OCI-M1 (cell line): ENCODE results near the gene TCP1.
A peak's percentile ranks its signal among the peaks of the same experiment; 100 is the strongest.
"Not testable (repeated sequence)": the region's sequence is repeated elsewhere in the genome, so short reads cannot be mapped to it uniquely, and the experiment has no call there.

Experiments used
- DNase-seq: peaks from one replicate; lab custom pipeline; 2025; lab: John Stamatoyannopoulos, UW

TCP1 gene

DNA sequence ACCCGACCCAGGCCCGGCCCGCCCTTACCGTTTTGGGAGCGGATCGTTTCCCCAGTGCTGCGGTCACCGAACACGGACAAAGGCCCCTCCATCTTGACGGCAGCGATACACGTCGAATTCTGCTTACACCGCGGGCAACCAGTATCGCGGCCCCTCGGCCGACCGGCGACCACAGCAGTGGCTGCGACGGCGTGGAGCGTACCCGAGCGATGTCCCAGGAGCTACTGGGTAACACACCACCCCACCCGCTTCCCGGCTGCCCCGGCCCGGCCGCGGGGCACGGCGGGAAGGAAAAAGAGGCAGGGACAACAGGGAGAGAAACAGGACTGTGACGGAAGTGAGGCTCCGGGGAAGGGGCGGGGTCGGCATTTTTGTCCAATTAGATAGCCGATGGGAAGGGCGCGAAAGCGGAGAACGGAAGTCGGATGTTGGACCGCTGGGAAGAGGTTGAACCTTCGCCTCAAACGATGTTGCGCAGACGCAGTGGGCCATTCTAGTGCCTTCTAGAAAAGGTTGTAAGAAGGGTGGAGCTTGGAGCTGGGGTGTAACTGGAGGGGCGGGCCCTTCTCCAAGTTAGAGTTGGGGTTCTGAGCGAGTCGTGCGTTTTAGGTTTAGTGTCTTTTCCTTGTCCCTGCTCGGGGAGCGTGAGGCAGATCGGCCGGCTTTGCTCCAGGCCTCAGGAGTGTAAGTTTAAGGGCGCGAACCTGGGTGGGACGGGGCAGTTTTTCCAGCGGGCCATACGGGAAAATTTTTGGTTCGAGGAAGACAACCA, at the start of gene TCP1:
Gene TCP1, minus strand, starts transcription at position 226 of the 772 bp plus-strand sequence. Its CDS starts 134 bp downstream, at position 92.
- peak; percentile 100 for DNase-seq

DNA sequence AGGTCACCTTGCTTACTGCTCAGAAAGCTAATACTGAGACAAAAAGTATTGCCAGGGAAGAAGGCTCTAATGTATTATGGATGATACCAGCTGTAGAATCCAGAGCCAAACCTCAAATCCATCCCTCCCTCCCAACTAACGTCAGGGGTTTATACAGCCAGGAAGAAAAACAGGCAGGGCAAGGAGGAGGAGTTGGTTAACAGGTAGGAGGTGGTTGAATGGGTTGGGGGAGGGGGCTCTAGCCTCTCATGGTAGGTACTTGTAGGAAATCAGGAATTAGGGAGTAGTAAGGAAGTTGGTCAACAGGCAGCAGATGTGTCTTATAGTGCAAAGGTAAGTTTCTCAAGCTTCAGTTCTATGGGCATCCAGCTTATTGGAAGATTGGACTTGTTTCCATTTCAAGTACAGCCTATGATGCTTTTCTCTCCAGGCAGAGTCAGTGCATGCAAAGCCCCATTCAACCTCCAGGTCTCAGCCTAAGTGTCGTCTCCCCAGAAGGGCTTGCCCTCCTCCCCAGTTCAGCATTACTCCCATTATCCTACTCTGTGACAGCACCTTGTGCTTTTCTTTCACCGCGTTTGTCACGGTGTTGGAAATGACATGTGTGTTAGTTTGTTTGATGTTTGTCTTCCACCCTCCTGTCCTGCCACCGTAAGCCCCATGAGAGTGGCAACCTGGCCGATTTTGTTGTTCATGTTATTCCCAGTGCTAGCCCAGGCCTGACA, 48.8 kb upstream of the TCP1 start:
- no peak for DNase-seq

DNA sequence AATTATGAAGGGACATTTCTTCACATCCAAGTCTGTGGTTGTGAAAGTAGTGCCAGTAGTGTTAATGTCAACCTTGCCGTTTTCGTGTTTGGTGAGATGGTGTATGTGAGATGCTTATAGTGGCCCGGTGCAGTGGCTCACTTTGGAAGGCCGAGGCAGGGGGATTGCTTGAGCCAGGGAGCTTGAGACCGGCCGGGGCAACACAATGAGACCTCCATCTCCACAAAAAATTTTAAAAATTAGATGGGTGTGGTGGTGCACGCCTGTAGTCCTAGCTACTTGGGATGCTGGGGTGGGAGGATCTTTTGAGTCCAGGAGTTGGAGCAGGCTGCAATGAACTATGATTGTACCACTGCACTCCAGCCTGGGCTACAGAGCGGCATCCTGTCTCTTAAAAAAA, 48.1 kb upstream of the TCP1 start:
- no peak for DNase-seq

DNA sequence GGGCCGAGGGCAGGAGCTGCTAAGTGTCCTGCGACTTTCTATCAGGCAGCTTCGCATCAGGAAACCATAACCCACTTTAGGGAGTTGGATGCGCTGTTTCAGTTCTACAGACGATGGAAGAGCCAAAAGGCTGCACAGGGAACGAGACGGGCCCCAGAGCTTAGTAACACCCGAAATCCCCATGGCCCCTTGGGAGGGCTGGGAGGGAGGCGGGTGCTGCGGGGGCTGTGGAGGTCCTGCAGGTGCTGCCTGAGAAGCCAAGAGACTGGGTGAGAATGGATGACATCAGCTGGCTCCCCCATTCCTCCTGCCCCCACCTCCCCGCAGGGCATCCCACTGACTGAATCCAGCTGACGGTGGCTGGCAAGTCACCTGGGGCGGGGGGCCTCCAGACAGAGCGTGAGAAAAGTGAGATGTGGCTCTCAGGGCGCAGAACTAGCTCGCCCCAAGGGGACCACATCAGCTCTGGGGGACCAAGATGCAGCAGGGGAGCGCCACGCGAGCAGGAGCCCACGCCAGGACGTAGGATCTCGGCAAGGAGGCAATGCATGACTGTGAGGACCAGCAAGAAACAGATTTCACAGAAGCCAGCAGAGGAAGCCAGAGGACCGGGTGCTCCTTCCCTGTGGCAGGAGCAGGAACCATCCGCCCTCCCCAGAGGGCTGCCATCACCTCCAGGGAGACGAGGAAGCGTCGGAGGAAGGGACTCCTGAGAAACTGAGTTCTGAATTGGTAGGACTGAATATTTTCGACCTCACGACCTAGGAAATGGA, 47.5 kb upstream of the TCP1 start:
- no peak for DNase-seq

DNA sequence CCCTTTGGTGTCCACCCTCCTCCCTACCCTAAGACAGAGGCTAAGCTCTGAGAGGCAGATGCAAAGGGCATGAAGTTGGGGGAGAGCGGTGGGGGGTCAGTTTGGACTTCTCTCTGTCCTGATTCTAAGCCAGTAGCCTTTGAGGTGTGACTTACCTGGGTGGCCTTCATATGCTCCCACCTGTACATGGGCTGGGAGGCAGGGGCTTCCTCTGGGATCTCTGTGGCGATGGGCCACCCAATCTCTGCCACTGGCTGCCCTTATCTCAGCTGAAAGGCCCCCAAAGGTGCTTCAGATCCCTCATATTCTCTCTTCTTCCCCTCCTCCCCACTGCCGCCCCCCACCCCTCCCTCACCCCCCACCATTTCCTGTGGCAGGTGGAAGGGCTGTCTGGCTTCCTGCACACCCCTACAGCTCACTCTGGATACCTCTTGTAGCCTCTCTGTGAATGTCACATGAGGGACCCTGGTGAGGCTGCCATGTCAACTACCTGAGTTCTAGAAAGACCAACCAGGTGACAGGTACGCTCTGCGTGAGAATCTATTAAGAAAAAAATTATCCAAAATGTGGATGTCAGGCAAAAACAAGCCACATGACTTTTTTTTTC, 44.7 kb upstream of the TCP1 start:
- no peak for DNase-seq

DNA sequence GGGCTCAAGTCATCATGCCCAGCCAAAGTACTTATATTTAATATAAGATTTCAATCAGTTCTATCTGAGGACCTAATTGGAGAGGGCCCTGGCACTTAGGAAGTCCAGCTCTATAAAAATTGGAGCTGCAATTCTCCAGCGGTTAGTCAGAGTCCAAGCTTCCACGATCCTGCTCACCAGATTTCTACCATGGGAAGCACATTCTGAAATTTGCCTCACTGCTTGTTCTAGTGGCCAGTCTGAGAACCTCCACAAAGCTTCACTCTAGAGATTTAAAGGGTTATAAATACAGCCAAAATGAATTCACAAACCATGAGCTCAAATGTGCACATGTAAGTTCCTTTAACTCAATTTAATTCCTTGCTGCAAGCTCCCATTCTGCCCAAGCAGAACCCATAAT, 44.2 kb upstream of the TCP1 start:
- no peak for DNase-seq

DNA sequence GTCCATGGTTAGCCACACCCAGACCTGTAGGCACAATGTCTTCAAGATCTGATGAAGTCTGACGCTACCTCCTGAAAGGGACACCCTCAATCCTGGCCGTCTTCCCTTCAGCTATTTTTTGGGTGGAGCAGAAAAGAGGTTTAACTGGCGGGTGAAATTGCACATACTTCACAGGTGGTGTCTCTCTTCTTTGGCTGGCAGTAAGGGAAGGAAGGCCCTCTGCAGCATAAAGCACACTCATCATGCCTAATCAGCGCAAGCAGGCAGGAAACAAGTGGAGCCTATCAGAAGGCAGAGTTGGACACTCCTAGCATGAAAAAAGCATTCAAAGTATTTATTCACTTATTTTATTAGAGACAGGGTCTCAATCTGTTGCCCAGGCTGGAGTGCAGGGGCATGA, 43.5 kb upstream of the TCP1 start:
- DNase-seq, result no peak

DNA sequence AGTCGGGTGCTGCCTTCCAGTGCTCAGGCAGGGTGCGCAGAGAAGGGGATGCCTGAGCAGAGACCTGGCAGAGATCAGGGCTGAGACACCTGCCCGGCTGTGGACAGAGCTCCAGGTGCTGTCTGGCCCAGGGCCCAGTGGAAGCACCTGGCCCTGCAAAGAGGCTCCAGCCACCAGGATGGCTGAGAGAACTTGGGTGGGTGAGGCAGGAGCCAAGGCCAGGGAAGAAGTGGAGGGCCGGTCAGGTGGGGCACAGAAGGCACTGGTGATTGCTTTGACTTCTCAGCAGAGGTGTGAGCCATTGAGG, 41.9 kb upstream of the TCP1 start:
- no peak for DNase-seq

DNA sequence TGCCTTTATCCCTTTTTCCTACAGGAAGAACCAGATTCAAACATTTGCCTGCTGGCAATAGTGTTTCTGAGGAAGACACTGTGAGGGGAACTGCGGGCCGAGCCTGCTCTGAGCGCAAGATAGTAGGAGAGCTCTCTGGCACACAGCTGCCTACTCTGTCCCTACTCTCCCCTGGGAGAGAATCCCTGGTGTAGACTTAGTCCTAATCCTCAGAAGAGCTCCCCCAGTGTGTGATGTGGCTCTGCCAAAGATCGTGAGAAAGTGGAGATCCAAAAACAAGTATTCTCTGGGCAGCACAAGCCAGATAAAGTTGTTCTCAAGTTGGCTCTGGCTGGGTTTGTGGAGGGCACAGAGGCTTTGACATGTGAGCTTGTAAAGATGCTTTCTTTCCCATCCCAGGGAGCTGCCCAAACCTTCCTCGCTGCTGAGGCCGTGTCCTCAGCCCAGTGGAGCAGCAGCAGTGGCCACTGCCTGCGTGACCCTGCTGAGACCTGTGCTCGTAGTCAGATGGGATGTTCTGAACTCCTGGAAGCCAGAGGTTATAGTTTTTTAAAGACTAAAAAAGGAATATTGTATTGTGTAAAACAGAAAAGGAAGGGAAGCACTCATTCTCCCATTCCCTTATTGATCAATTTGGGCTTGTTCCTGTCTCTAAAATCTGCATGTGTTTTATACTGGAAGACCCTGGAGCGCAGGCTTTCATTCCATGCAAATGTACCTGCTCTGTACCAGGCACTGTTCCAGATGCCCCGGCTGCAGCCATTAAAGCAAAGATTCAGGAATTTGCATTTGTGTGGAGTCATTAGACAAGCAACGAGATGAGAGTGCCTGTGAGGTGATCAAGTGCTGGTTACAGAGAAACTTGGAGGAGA, 41.3 kb upstream of the TCP1 start:
- DNase-seq, result no peak

DNA sequence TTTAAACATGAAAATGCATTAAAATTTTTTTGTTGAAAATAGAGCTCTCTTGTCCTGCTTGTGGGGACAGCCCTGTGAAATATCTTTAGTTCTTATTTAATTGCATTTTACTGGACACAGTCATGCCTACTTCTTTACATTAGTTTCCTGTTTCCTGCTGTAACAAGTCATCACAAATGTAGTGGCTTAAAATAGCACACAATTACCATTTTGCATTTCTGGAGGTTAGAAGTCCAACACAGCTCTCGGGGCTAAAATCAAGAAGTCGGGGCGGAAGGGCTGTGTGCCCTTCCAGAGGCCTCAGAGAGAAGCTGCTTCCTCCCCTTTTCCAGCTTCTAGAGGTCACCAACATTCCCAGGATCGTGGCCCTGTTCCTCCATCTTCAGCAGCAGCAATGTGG, 40.1 kb upstream of the TCP1 start:
- DNase-seq, result no peak

DNA sequence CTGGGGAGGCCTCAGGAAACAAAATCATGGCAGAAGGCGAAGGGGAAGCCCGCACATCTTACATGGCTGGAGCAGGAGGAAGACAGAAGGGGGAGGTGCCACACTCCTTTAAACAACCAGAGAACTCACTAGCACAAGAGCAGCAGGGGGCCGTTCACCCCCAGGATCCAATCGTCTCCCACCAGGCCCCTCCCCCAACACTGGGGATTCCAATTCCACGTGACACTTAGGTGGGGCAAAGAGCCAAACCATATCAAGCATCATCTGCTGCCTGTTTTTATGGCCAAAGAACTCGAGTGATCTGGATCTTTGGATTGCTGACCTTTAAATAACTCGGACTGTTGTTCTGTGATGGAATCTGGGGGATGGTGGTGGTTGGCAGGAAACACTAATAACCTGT, 38.7 kb upstream of the TCP1 start:
- DNase-seq, result no peak

DNA sequence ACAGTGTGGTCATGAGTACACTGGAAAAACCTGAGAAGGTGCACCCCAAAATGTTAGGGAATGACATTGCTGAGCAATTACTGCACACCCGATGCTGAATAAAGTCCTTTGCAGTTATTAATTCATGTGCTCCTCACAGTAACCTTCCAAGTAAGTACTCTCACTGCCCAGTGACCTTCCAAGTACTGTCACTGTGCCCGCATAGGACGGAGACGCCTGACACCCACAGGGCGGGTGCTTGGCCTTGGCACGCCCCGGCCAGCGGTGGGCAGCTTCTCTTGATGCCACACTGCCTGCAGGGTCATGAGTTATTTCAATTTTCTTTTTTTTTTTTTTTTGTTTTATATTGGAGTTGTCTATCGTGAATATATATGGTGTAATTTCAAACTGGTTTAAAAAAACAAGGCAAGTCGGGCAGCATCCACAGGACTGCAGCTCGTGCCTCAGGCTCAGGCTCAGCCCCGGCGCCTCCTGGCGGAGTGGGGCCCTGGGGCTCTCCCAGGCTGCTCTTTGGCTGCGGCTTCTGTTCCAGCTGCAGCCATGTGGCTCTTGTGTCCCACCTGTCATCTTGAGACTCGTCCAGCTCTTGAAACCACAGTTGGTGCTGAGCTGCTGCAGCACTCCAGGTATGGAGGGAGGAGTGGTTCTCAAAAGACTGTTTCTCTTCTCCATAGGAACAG, 37.7 kb upstream of the TCP1 start:
- DNase-seq, result no peak

DNA sequence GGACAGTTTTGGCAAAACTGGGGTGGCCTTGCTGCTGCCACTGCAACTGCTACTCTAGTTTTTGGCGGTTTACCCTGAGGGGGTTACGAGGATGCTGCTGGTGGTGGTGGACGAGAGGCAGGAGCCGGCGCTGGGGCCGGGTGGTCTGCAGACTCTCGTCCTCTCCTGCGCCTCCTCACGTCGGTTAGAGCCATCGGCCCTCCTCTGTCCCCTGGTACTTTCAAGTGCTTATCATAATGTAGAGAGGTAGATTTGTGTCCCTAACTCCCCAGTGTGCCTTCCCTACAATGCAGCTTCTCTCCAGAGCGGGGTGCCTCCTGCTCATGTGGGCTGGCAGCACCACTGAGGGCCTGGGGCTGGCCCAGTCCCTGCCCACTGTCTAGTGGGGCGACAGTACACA, 36.6 kb upstream of the TCP1 start:
- DNase-seq, result no peak

DNA sequence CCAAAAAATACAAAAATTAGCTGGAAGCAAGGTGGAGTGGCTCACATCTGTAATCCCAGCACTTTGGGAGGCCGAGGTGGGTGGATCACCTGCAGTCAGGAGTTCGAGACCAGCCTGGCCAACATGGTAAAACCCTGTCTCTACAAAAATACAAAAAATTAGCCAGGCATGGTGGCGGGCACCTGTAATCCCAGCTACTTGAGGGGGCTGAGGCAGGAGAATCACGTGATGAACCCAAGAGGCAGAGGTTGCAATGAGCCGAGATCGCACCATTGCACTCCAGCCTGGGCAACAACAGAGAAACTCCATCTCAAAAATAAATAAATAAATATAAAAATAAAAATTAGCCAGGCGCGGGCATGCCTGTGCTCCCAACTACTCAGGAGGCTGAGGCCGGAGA, 35.3 kb upstream of the TCP1 start:
- not testable (repeated sequence) for DNase-seq

DNA sequence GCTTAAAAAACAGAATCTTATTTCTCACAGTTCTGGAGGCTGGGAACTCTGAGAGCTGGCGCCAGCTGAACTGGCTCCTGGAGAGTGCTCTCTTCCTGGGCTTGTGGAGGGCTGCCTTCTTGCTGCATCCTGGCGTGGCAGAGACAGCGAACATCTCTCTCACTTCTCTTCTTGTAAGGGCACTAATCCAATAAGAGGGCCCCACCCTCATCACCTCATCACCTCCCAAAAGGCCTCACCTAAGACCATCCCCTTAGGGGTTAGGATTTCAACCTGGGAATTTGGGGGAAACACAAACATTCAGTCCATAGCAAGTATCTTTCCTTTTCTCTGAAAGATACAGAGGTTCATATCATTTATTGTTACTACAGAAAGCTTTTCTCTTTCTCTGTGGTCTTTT, 34.6 kb upstream of the TCP1 start:
- no peak for DNase-seq

DNA sequence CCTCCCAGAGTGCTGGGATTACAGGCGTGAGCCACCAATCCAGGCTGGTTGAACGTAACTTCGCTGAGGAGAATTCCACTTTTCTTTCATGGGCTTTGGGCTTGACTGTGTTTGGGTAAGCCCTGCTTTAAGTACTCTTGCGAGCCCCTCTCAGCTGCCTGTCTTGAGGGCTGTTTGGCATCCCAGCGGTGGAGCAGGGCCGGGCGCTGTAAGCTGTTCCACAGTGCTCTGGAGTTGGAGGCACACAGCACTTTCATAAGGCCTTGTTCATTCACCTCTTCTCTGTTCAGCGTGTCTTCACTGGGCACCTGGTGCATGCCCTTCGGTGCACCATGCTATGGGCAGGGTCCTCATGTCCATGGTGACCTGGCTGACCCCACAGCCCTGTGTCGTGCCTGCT, 32.3 kb upstream of the TCP1 start:
- DNase-seq, result no peak

DNA sequence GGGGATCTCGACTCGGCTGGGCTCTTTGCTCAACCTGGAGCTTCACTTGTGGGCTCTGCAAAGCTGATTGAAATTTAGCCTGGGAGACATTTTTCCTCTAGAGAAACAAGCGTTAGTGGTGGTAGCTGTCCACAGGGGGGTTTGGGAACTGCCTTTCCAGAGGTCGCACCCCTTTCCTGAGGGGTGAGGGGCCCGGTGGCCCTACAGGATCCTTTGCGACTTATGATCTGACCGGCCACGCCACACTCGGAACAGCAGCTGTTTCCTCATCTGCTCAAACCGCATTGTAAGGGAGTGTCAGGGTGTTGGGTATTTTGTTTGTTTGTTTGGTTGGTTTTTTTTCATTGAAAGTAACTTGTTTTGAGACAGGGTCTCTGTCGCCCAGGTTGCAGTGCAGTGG, 31.7 kb upstream of the TCP1 start:
- no peak for DNase-seq

DNA sequence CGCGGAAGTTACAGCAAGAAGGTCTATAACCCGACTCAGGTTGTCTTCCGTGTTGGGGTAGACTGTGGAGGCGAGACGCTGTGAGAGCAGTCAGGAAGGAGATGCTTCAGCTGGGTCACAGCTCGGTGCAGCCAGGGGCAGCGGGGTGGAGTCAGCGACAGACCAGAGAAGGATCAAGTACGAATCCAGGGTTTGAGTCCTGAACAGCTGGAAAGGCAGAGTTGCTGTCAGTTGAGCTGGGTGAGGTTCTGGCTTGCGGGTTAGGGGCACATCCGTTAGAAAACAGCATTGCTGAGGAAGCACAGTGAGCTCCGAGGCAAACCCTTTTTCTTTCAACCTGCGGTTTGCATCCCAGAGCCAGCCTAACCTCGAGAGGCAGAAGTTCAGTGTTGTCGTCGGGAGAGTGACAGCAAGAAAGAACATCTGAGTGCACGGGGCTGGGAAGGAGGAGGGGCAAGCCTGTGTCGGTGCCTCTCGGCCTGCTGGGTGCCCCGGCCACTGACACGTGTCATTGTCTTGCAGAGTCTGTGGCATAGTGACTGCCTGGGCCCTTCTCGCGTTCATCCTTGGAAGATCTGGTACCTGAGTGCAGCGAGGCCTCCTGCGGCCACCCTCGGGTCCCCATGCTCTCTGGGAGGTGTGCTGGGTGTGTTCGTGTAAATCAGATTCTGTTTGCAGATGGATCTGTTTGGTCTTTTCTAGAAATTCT, 30.7 kb upstream of the TCP1 start:
- peak; percentile 18 for DNase-seq

DNA sequence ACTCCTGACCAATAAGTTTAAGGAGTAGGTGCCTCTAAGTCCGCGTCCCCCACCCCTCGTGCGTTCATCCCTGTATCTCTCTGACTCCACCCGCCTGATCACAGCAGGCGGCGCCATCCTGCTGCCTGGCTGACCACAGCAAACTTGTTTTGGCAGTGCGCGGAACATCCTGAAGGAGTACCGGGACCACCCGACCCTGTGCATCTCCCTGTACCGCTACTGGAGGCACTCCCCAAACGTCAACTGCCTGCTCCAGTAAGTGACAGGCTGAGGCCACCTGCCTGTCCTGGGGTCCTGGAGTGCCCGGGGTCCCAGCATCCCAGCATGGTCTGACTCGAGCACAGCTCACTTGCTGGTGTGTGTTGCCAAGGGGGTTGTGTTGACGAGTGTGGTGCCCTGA, 29.7 kb upstream of the TCP1 start:
- no peak for DNase-seq

DNA sequence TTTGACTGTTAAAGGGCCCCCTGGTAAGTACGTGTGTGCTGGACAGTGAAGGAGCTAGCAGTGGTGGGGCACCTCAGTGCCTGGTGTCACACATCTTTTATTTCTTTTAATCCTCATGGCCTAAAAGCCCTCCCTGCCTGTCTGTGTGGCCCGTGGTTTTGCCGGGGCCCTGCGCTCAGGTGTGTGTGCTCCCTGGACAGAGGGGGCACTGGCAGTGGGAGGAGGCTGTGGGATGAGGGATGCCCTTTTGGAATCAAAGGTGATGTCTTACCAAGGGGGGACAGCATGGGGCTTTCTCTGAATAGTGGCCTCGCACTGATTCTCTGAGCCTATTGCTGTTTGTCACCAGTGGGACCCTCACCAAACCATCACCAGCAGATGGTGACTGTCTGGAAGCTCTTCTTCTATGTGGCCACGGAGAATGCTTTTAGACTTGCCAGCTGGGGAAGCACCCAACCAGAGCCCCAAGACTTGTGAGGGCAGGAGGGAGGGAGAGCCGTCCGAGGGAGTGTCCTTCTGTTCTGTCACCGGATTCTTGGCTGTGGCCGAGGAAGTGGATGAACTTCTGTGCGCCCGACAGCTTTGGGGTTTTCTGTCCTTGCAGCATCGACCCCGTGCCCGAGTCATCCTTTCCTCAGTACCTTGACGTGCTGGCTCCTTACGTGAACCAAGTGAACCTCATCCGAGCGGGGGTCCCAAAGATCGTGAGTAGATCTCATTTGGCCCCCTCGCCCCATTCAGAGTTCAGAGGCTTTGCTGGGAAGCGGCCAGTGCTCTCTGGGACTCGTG, 28.7 kb upstream of the TCP1 start:
- DNase-seq, result no peak
